Vagina (tissue), 2 donors: Measurements from ENCODE around the gene TSPAN9. TPM values are rescaled to one million over a fixed set of nuclear protein-coding genes. Genes with fewer than 3 reads are reported as not detected.
A peak's percentile ranks its signal among the peaks of the same experiment; 100 is the strongest.

Source experiments
- DNase-seq, 2 donors: peaks; one replicate each; pipeline ENCODE4 v3.0.0-alpha.2; 2017; ENCODE audit errors: extremely low spot score in 2 of 2
- H3K27ac ChIP-seq: fragments of 200-600 bp; sonication (generic); one replicate; pipeline ENCODE4 v1.5.1; 2019
- H3K27me3 ChIP-seq: fragments of 200-600 bp; sonication (generic); one replicate; pipeline ENCODE4 v1.5.1; 2019
- H3K36me3 ChIP-seq, 2 donors: fragments of 200-600 bp; sonication (generic); one replicate each; pipeline ENCODE4 v1.5.1; 2017 to 2019
- H3K4me1 ChIP-seq: fragments of 200-600 bp; sonication (generic); one replicate; pipeline ENCODE4 v1.5.1; 2019
- H3K4me3 ChIP-seq, 2 donors: fragments of 200-600 bp; sonication (generic); 1 replicate in 1 of 2; 2 replicates in 1 of 2; pipeline ENCODE4 v1.5.1; 2016 to 2019
- H3K9me3 ChIP-seq: fragments of 200-600 bp; sonication (generic); one replicate; pipeline ENCODE4 v1.5.1; 2019
- CTCF ChIP-seq, 3 experiments: fragments of 450-650 bp in 2 of 3; fragments of 200-600 bp in 1 of 3; sonication (generic) in 1 of 3; IDR thresholded peaks; one replicate each; pipeline ENCODE4 v1.5.1; 2017 to 2019; ENCODE audit warnings: antibody characterized with exemption in 3 of 3, mild to moderate bottlenecking in 2 of 3, moderate library complexity in 2 of 3
- POLR2A ChIP-seq, 2 donors: fragments of 450-650 bp; IDR thresholded peaks; one replicate each; pipeline ENCODE4 v1.6.1; 2017; ENCODE audit warnings: antibody characterized with exemption in 2 of 2, mild to moderate bottlenecking in 2 of 2, moderate library complexity in 2 of 2
- POLR2AphosphoS5 ChIP-seq, 2 donors: sonication (generic); formaldehyde crosslinking; IDR thresholded peaks; one replicate each; pipeline ENCODE4 v1.9.0; 2017; ENCODE audit warnings: antibody characterized with exemption in 2 of 2, mild to moderate bottlenecking in 2 of 2, low read depth in 1 of 2; ENCODE audit not compliant: insufficient read depth in 1 of 2
- intact Hi-C: fragments of 100-400 bp; cut with DNase I; formaldehyde crosslinking; loops from one replicate; pipeline ENCODE4 v1.15.1; 2023
- total RNA-seq: library from RNA; depleted of rRNA; stranded (reverse); fragments of >200 nt; gene quantifications from one replicate; pipeline ENCODE4 v1.2.3, GENCODE V29; 2016

Gene TSPAN9
- total RNA-seq, 1 donor from 2014 or later, result 32.2 TPM

GRCh38 chr12:3299929-3300832 is 223.0 kb downstream of the TSPAN9 start:
- intact Hi-C loops, result loop anchor here (10.0 kb wide), 1 partner anchor 505 kb away; no protein-coding TSS in a partner anchor
- Histone ChIP-seq H3K36me3 (no peaks in the 10 kb centered on the region), H3K27me3 (no peaks in the 10 kb centered on the region), H3K27ac (peak overlapping the region; percentile 45), H3K4me3 (peak overlapping the region; percentile 8 to 20), H3K4me1 (peaks cover 35% of the 10 kb centered on the region), H3K9me3 (no peaks in the 10 kb centered on the region)
- DNase-seq, result peak in 1 of 2 donors; percentile 96
- no peak for TF ChIP-seq POLR2A (IDR thresholded peaks at IDR 0.05)
- TF ChIP-seq CTCF (IDR thresholded peaks at IDR 0.05), result peak; percentile 75 to 84 (median 84)
- peak; percentile 69 to 85 for TF ChIP-seq POLR2AphosphoS5 (IDR thresholded peaks at IDR 0.05; ENCODE audit: insufficient read depth in 1 of 2, low read depth in 1 of 2)

- intact Hi-C loops, result loop anchor here (10.0 kb wide), 1 partner anchor 504 kb away; no protein-coding TSS in a partner anchor
- H3K4me3 ChIP-seq, result no peak overlapping the region
- H3K27ac ChIP-seq, result peak overlapping the region; percentile 45
- H3K4me1 ChIP-seq, result peaks cover 31% of the 10 kb centered on the region
- no peaks in the 10 kb centered on the region for H3K27me3 ChIP-seq
- TF ChIP-seq POLR2A (IDR thresholded peaks at IDR 0.05) (no peak), CTCF (IDR thresholded peaks at IDR 0.05) (no peak)
- H3K9me3 ChIP-seq, result no peaks in the 10 kb centered on the region
- no peaks in the 10 kb centered on the region for H3K36me3 ChIP-seq
- no peak for DNase-seq
These were observed 223.7 kb downstream of the TSPAN9 start for GRCh38 chr12:3300833-3301401.

GRCh38 chr12:3302401-3303041 is 225.3 kb downstream of the TSPAN9 start:
- no peaks in the 10 kb centered on the region for H3K9me3 ChIP-seq
- H3K36me3 ChIP-seq, result no peaks in the 10 kb centered on the region
- DNase-seq, result no peak
- H3K4me3 ChIP-seq, result no peak overlapping the region
- intact Hi-C loops, result loop anchor here (10.0 kb wide), 1 partner anchor 502 kb away; no protein-coding TSS in a partner anchor
- H3K4me1 ChIP-seq, result peaks cover 26% of the 10 kb centered on the region
- H3K27ac ChIP-seq, result no peak overlapping the region
- no peak for TF ChIP-seq POLR2AphosphoS5 (IDR thresholded peaks at IDR 0.05; ENCODE audit: insufficient read depth in 1 of 2, low read depth in 1 of 2)
- TF ChIP-seq CTCF (IDR thresholded peaks at IDR 0.05), result no peak
- TF ChIP-seq POLR2A (IDR thresholded peaks at IDR 0.05), result no peak
- H3K27me3 ChIP-seq, result no peaks in the 10 kb centered on the region

DNA sequence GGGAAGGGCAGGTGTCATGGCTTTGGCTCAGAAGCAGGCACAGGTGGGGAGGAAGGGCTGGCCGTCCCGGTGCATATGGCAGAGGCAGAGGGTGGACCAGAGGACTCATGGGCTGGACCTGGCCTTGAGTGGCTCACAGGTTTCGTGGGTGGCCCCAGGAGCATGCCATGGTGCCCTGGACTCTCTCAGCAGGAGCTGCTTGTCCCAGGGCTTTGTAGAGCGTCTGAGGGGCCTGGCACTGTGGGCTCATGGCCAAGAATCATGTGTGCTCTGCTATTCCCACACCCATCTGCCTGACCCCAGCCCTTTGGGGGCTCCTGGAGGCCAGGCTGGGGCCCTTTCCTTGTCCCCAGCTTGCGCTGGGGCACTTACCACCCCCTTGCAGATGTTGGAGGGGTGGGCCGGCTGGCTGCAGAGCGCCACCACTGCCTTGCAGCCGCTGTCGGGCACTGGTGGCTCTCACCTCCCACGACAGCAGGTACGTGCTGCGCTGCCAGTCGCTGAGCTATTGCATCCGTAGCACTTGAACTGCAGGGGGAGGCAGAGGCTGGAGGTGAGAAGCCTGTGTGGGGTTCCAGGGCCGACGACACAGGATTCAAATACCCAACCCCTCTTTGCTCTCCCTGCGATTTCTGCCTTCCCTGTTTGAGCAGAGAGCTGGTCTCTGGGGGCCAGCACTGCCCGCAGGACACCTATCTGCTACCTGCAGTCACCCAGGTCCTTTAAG is 226.4 kb downstream of the TSPAN9 start:
- Histone ChIP-seq H3K27ac (no peak overlapping the region), H3K4me1 (peaks cover 26% of the 10 kb centered on the region), H3K4me3 (no peak overlapping the region), H3K9me3 (no peaks in the 10 kb centered on the region), H3K27me3 (no peaks in the 10 kb centered on the region), H3K36me3 (no peaks in the 10 kb centered on the region)
- no peak for TF ChIP-seq POLR2AphosphoS5 (IDR thresholded peaks at IDR 0.05; ENCODE audit: insufficient read depth in 1 of 2, low read depth in 1 of 2)
- no peak for TF ChIP-seq CTCF (IDR thresholded peaks at IDR 0.05)
- no peak for TF ChIP-seq POLR2A (IDR thresholded peaks at IDR 0.05)
- no peak for DNase-seq
- intact Hi-C loops, result loop anchor here (10.0 kb wide), 1 partner anchor 501 kb away; no protein-coding TSS in a partner anchor
